HG03378 (cell line): Measurements from ENCODE around the gene ZNF576.
"Not testable (repeated sequence)": the region's sequence is repeated elsewhere in the genome, so short reads cannot be mapped to it uniquely, and the experiment has no call there.

Experiments
- ATAC-seq: cut with Tn5 transposase; IDR thresholded peaks from one replicate; pipeline ENCODE4 v1.9.1; 2021; ENCODE audit warnings: mild to moderate bottlenecking, moderate library complexity; ENCODE audit not compliant: unreplicated experiment

ZNF576 gene

DNA sequence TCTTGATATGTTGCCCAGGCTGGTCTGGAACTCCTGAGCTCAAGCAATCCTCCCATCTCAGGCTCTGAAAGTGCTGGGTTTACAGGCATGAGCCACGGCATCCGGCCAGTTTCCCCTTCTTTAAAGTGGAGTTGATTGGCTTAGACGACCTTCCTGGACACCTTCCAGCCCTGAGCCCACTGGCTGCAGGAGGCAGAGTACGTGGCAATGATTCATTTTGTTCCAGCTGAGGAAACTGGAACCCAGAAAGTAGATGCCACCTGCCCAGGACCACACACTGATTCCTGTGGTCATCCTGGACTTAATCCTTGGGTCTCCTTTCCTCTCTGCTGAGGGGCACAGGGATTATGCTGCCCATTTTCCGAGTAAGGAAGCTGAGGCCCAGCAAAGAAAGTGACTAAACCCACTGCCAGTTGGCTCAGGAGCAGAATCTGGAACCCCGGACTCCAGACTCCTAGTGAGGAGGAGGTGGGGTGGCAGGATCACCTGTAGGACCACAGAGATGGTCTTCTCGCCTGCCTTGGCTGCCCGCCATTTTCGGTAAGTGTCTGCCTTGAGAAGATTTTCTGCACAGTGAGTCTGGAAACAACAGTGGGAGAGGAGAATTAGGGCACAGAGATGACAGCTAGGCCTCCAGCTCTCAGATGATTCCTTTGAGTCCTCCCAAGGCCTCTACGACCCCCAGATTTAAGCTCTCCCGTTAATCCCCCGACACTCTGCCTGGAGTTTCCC lies 21.8 kb upstream of the ZNF576 start:
- no peak for ATAC-seq

DNA sequence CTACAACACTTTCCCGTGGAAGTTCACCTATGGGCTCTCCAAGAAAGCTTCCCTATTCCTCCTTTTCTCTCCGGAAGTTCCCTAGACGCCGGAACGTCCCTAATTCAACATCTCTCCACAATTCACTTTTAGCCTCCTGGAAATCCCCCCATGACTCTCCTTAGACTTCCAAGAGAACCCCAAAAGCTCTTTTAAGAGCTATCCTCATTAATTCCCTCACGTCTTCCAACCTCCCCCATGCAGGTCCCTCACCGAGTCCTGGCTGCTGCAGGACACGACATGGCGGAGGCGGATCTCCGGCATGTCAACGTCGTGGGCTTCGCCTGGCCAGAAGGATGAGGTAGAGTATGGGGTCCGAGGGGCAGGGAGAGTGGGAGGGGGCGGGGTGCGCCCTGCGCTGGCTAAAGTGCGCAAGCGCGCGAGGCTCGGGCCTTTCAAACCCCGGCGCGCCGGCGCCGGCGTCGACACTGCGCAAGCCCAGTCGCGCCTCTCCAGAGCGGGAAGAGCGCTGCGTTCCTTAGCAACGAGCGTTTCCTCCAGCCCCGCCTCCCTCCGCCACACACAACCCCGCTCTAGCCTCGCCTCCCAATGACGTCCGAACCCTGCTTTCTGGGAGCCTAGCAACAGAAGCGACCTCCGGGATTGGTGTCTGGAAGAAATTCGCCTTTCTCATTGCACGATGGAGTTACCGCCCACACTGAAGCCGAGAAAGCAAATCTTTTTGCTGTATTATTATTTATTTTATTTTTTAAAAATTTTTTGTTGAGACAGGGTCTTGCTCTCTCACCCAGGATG lies 21.0 kb upstream of the ZNF576 start, which contains the start of the genes PINLYP and XRCC1:
Gene PINLYP (plus strand): TSS at position 646 of the 795 bp plus-strand sequence. CDS start 1,391 bp downstream, outside the sequence.
Gene XRCC1 (minus strand): TSS at position 372 of the 795 bp plus-strand sequence. CDS start 69 bp downstream, at position 303.
- peak; percentile 83 for ATAC-seq

GRCh38 chr19:43575955-43576878 lies 20.2 kb upstream of the ZNF576 start:
- ATAC-seq = no peak

- no peak for ATAC-seq
These were observed 17.6 kb upstream of the ZNF576 start for GRCh38 chr19:43578787-43579186.

- no peak for ATAC-seq
These were observed 14.9 kb upstream of the ZNF576 start for GRCh38 chr19:43581467-43581866.

DNA sequence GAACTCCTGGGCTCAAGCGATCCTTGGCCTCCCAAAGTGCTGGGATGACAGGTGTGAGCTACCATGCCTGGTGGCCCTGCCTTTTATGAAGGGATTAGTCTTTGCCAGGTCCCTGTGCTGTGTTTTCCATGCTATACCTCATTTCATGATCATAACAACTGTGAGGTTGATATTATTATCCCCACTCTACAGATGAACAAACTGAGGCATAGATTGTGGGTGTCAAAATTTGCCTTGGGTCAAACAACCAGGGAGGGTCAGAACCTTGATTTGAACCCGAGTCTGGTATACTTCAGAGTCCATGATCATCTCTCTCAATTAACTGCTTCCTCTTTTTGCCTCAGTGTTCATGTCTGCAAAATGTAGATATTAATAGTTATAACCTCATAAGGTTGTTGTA lies 13.9 kb upstream of the ZNF576 start:
- no peak for ATAC-seq

- no peak for ATAC-seq
These were observed 11.9 kb upstream of the ZNF576 start for GRCh38 chr19:43584484-43584883.

- ATAC-seq = no peak
These were observed 10.0 kb upstream of the ZNF576 start for GRCh38 chr19:43586346-43586745.

DNA sequence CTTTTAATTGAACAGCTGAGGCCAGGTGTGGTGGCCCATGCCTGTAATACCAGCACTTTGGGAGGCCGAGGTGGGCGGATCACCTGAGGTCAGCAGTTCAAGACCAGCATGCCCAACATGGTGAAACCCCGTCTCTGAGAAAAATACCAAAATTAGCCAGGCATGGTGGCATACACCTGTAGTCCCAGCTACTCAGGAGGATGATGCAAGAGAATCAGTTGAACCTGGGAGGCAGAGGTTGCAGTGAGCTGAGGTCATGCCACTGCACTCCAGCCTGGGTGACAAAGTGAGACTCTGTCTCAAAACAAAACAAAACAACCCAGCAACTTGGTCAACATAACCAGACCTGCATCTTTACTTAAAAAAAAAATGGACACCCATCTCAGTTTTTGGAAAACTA lies 9.4 kb upstream of the ZNF576 start:
- not testable (repeated sequence) for ATAC-seq

DNA sequence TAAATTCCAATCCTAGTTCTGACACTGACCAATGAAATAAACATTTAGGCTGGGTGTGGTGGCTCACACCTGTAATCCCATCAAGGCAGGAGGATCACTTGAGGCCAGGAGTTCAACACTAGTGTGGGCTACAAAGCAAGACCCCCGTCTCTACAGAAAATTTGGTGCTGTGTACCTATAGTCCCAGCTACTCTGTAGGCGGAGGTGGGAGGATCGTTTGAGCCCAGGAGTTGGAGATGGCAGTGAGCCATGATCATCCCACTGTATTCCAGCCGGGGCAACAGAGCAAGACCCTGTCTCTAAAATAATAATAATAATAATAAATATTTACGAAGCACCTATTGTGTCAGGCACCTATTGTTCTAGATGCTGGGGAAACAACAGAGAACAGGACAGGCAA lies 7.1 kb upstream of the ZNF576 start:
- ATAC-seq = no peak

- ATAC-seq = no peak
These were observed 6.7 kb upstream of the ZNF576 start for GRCh38 chr19:43589678-43590077.

GRCh38 chr19:43591904-43592772 lies 4.3 kb upstream of the ZNF576 start:
- ATAC-seq = no peak

DNA sequence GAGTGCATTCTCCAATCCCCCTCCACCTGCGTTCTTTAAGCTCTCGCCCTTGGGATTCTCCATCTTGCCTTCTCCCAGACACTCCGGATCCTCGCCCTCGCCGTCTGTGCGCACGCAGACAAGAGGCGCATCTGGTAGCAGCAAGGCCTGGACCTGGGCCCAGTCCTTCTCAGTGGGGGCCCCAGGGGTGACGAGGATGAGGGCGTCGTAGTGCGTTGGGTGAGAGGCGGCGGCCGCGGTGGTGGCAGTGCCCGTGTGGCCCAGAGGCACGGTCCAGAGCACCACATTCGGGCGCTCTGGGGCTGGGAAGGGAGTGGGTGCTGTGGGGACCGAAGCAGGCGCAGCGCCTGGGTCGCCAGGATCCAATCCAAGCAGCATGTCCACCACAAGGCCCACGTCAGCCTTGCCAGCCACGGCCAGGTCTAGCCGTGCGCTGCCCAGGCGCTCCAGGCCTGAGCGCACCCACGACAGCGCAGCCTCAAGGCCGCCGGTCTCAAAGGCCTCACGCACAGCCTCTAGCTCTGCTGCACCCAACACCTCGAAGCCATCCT lies 3.5 kb upstream of the ZNF576 start:
- no peak for ATAC-seq

DNA sequence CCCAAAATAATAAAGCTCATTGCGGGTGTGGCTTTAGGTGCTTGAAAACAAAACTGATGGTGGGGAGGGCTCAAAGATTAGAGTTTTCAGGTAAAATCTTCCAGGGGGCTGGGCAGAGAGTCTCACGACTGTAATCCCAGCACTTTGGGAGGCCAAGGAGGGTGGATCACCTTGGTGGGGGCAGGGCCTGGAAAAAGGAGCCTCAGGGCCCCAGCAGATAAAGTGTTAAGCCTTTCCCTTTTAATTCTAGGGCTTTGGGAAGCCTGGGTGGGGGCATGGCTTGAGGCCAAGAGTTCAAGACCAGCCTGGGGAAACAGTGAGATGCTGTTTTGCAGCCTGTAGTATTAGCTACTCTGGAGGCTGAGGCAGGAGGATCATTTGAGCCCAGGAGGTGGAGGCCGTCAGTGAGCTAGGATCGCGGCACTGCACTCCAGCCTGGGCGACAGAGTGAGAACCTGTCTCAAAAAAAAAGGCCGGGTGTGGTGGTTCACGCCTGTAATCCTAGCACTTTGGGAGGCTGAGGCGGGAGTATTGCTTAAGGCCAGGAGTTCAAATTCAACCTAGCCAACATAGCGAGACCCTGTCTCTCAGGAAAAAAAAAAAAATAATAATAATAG lies 2.2 kb upstream of the ZNF576 start:
- ATAC-seq = no peak

- no peak for ATAC-seq
These were observed 1.4 kb upstream of the ZNF576 start for GRCh38 chr19:43594710-43595604.

DNA sequence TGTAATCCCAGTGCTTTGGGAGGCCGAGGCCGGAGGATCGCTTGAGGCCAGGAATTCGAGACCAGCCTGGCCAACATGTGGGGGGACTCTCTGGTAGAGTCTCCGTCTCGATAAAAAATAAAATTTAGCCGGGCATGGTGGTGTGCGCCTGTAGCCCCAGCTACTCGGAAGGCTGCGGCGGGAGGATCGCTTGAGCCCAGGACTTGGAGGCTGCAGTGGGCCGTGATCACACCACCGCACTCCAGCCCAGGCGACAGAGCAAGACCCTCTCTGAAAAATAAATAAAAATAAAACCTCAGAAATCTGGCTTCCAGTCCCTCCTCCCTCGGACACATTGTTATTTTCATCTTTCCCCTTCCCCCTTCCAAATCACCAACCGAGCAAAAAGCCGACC lies 793 bp upstream of the ZNF576 start:
- no peak for ATAC-seq

- no peak for ATAC-seq
These were observed 557 bp downstream of the ZNF576 start for GRCh38 chr19:43596842-43597461.

GRCh38 chr19:43597876-43598275 lies 1.5 kb downstream of the ZNF576 start:
- no peak for ATAC-seq
